Mononuclear cell (primary cell): ENCODE measurements around the gene ZBED5. TPM values are rescaled to one million over a fixed set of nuclear protein-coding genes. Genes with fewer than 3 reads are reported as not detected.

Experiments used
- total RNA-seq: library from RNA; depleted of rRNA; stranded (reverse); fragments of >200 nt; gene quantifications from one replicate; pipeline ENCODE4 v1.2.3, GENCODE V29; 2012

ZBED5 gene
- total RNA-seq, 1 donor, result 47.3 TPM

Other genes with a start within 250 kb of the ZBED5 start
- gene IRAG1, start 164.3 kb downstream of the ZBED5 start, total RNA-seq, result 0.52 TPM
- gene CTR9, start 106.8 kb downstream of the ZBED5 start, total RNA-seq, result 33.2 TPM
- gene EIF4G2, start 49.1 kb downstream of the ZBED5 start, total RNA-seq, result 824 TPM